GM23338 (cell line): ENCODE results near the gene HGFAC. TPM values are rescaled to one million over a fixed set of nuclear protein-coding genes. Genes with fewer than 3 reads are reported as not detected.

Experiments
- EZH2 ChIP-seq: fragments of 200-600 bp; sonication (generic); IDR thresholded peaks from one replicate; pipeline ENCODE4 v1.8.0; 2017; ENCODE audit warnings: antibody characterized with exemption, mild to moderate bottlenecking, low read depth; ENCODE audit not compliant: unreplicated experiment
- EZH2phosphoT487 ChIP-seq: fragments of 200-600 bp; sonication (generic); IDR thresholded peaks from one replicate; pipeline ENCODE4 v1.8.1; 2018; ENCODE audit warnings: antibody characterized with exemption; ENCODE audit not compliant: unreplicated experiment
- JUNB ChIP-seq: IDR thresholded peaks from one replicate; pipeline ENCODE4 v1.6.1; 2016; ENCODE audit warnings: antibody characterized with exemption; ENCODE audit not compliant: unreplicated experiment
- NANOG ChIP-seq: IDR thresholded peaks from 2 replicates; pipeline ENCODE4 v1.6.1; 2016; ENCODE audit warnings: antibody characterized with exemption, borderline replicate concordance
- ZNF331 ChIP-seq: fragments of 250-450 bp; sonication (Bioruptor Pico); IDR thresholded peaks from 2 replicates; pipeline ENCODE4 v1.5.0; 2020; ENCODE audit warnings: low read depth, mild to moderate bottlenecking, moderate library complexity
- polyA plus RNA-seq: library from polyadenylated mRNA; unstranded; fragments of >200 nt; fragmentation: Nextera tagmentation; extraction: Ambion mirVana; gene quantifications from 2 replicates; pipeline ENCODE4 v1.2.1, GENCODE V29; 2016
- total RNA-seq: library from RNA; depleted of rRNA; stranded (reverse); fragments of >200 nt; shearing (Covaris generic); gene quantifications from 2 replicates; pipeline ENCODE4 v1.2.3, GENCODE V29; 2014
- TF ChIP-seq, protein P1 (sequence below): fragments of 250-450 bp; sonication (Bioruptor Pico); IDR thresholded peaks from 2 replicates; pipeline ENCODE4 v1.5.0; 2020; ENCODE audit warnings: mild to moderate bottlenecking, moderate library complexity
- TF ChIP-seq, protein P2 (sequence below), 2 experiments: fragments of 200-600 bp in 1 of 2; sonication (generic) in 1 of 2; conservative IDR thresholded peaks; 2 replicates each; pipeline versions ENCODE4 v1.5.1 to v1.6.1; 2016 to 2017; ENCODE audit warnings: antibody characterized with exemption in 2 of 2, low read depth in 2 of 2, mild to moderate bottlenecking in 2 of 2, moderate library complexity in 1 of 2
- TF ChIP-seq, protein P3 (sequence below): IDR thresholded peaks from one replicate; pipeline ENCODE4 v1.6.1; 2018; ENCODE audit warnings: antibody characterized with exemption; ENCODE audit not compliant: unreplicated experiment
- TF ChIP-seq, protein P4 (sequence below): IDR thresholded peaks from 2 replicates; pipeline ENCODE4 v1.6.1; 2016; ENCODE audit warnings: antibody characterized with exemption

Gene HGFAC
- total and polyA plus RNA-seq, 2 experiments from 2014 or later: 0.94 TPM; not detected in 1

DNA sequence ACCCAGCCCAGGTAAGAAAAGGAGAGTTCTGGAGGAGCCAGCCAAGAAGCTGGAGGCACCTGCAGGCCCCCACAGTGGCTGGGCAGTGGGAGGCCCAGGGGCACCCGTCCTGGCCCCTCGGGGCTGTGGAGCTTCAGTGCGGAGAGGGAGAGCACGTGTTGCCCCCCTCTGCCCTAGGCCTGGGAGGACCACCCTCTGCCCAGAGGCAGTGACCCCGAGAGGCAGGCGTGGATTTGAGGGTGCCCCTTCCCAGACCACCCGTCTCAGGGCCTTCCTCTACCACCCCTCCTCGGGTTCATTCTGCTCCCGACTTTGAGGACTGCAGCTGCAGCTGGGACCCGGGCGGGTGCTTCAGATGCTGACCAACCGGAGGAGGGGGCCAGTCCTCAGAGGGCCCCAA, 12.1 kb upstream of the HGFAC start (continued):
- TF ChIP-seq, protein P1, sequence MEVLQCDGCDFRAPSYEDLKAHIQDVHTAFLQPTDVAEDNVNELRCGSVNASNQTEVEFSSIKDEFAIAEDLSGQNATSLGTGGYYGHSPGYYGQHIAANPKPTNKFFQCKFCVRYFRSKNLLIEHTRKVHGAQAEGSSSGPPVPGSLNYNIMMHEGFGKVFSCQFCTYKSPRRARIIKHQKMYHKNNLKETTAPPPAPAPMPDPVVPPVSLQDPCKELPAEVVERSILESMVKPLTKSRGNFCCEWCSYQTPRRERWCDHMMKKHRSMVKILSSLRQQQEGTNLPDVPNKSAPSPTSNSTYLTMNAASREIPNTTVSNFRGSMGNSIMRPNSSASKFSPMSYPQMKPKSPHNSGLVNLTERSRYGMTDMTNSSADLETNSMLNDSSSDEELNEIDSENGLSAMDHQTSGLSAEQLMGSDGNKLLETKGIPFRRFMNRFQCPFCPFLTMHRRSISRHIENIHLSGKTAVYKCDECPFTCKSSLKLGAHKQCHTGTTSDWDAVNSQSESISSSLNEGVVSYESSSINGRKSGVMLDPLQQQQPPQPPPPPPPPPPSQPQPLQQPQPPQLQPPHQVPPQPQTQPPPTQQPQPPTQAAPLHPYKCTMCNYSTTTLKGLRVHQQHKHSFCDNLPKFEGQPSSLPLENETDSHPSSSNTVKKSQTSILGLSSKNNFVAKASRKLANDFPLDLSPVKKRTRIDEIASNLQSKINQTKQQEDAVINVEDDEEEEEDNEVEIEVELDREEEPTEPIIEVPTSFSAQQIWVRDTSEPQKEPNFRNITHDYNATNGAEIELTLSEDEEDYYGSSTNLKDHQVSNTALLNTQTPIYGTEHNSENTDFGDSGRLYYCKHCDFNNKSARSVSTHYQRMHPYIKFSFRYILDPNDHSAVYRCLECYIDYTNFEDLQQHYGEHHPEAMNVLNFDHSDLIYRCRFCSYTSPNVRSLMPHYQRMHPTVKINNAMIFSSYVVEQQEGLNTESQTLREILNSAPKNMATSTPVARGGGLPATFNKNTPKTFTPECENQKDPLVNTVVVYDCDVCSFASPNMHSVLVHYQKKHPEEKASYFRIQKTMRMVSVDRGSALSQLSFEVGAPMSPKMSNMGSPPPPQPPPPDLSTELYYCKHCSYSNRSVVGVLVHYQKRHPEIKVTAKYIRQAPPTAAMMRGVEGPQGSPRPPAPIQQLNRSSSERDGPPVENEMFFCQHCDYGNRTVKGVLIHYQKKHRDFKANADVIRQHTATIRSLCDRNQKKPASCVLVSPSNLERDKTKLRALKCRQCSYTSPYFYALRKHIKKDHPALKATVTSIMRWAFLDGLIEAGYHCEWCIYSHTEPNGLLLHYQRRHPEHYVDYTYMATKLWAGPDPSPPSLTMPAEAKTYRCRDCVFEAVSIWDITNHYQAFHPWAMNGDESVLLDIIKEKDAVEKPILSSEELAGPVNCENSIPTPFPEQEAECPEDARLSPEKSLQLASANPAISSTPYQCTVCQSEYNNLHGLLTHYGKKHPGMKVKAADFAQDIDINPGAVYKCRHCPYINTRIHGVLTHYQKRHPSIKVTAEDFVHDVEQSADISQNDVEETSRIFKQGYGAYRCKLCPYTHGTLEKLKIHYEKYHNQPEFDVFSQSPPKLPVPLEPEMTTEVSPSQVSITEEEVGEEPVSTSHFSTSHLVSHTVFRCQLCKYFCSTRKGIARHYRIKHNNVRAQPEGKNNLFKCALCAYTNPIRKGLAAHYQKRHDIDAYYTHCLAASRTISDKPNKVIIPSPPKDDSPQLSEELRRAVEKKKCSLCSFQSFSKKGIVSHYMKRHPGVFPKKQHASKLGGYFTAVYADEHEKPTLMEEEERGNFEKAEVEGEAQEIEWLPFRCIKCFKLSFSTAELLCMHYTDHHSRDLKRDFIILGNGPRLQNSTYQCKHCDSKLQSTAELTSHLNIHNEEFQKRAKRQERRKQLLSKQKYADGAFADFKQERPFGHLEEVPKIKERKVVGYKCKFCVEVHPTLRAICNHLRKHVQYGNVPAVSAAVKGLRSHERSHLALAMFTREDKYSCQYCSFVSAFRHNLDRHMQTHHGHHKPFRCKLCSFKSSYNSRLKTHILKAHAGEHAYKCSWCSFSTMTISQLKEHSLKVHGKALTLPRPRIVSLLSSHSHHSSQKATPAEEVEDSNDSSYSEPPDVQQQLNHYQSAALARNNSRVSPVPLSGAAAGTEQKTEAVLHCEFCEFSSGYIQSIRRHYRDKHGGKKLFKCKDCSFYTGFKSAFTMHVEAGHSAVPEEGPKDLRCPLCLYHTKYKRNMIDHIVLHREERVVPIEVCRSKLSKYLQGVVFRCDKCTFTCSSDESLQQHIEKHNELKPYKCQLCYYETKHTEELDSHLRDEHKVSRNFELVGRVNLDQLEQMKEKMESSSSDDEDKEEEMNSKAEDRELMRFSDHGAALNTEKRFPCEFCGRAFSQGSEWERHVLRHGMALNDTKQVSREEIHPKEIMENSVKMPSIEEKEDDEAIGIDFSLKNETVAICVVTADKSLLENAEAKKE: no peak
- TF ChIP-seq, protein P2, sequence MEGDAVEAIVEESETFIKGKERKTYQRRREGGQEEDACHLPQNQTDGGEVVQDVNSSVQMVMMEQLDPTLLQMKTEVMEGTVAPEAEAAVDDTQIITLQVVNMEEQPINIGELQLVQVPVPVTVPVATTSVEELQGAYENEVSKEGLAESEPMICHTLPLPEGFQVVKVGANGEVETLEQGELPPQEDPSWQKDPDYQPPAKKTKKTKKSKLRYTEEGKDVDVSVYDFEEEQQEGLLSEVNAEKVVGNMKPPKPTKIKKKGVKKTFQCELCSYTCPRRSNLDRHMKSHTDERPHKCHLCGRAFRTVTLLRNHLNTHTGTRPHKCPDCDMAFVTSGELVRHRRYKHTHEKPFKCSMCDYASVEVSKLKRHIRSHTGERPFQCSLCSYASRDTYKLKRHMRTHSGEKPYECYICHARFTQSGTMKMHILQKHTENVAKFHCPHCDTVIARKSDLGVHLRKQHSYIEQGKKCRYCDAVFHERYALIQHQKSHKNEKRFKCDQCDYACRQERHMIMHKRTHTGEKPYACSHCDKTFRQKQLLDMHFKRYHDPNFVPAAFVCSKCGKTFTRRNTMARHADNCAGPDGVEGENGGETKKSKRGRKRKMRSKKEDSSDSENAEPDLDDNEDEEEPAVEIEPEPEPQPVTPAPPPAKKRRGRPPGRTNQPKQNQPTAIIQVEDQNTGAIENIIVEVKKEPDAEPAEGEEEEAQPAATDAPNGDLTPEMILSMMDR (conservative IDR thresholded peaks at IDR 0.05; ENCODE audit: low read depth in 2 of 2): no peak
- TF ChIP-seq JUNB (no peak), EZH2phosphoT487 (no peak), ZNF331 (CRISPR knock-in tag) (no peak), EZH2 (no peak), NANOG (no peak)
- TF ChIP-seq, protein P3, sequence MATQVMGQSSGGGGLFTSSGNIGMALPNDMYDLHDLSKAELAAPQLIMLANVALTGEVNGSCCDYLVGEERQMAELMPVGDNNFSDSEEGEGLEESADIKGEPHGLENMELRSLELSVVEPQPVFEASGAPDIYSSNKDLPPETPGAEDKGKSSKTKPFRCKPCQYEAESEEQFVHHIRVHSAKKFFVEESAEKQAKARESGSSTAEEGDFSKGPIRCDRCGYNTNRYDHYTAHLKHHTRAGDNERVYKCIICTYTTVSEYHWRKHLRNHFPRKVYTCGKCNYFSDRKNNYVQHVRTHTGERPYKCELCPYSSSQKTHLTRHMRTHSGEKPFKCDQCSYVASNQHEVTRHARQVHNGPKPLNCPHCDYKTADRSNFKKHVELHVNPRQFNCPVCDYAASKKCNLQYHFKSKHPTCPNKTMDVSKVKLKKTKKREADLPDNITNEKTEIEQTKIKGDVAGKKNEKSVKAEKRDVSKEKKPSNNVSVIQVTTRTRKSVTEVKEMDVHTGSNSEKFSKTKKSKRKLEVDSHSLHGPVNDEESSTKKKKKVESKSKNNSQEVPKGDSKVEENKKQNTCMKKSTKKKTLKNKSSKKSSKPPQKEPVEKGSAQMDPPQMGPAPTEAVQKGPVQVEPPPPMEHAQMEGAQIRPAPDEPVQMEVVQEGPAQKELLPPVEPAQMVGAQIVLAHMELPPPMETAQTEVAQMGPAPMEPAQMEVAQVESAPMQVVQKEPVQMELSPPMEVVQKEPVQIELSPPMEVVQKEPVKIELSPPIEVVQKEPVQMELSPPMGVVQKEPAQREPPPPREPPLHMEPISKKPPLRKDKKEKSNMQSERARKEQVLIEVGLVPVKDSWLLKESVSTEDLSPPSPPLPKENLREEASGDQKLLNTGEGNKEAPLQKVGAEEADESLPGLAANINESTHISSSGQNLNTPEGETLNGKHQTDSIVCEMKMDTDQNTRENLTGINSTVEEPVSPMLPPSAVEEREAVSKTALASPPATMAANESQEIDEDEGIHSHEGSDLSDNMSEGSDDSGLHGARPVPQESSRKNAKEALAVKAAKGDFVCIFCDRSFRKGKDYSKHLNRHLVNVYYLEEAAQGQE: no peak
- TF ChIP-seq, protein P4, sequence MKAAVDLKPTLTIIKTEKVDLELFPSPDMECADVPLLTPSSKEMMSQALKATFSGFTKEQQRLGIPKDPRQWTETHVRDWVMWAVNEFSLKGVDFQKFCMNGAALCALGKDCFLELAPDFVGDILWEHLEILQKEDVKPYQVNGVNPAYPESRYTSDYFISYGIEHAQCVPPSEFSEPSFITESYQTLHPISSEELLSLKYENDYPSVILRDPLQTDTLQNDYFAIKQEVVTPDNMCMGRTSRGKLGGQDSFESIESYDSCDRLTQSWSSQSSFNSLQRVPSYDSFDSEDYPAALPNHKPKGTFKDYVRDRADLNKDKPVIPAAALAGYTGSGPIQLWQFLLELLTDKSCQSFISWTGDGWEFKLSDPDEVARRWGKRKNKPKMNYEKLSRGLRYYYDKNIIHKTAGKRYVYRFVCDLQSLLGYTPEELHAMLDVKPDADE: no peak
